Left colon (tissue), 2 donors: ENCODE data around the gene TMEM98. TPM values are rescaled to one million over a fixed set of nuclear protein-coding genes. Genes with fewer than 3 reads are reported as not detected.
"Not testable (repeated sequence)": the region's sequence is repeated elsewhere in the genome, so short reads cannot be mapped to it uniquely, and the experiment has no call there.

ENCODE experiments used
- ATAC-seq: fragments of 200-7000 bp; cut with Tn5 transposase; one replicate; pipeline ENCODE4 v1.9.1; 2020; ENCODE audit warnings: mild to moderate bottlenecking, moderate library complexity
- DNase-seq, 2 donors: peaks; one replicate each; pipeline ENCODE4 v3.0.0-alpha.2; 2020
- intact Hi-C, 2 donors: fragments of 100-400 bp; cut with DNase I in 1 of 2; cut with micrococcal nuclease in 1 of 2; formaldehyde crosslinking; loops; one replicate each; pipeline versions ENCODE4 v1.11.2 to v1.14.0; 2022; cut with DNase I, micrococcal nuclease
- total RNA-seq, 2 donors: library from RNA; stranded (reverse); fragmentation: NEBNext Ultra II Directional; extraction: Animal tissue kit (Norgen Biotek cat#: 25700); gene quantifications; one replicate each; pipeline ENCODE4 v1.2.1, GENCODE V29; 2021
- donor health status: DM: no; HTN: no; CAD: no.
- donor health status: DM: yes; HTN: yes; CAD: no.

Gene TMEM98
- total RNA-seq, 2 donors from 2014 or later: 111 to 114 TPM

DNA sequence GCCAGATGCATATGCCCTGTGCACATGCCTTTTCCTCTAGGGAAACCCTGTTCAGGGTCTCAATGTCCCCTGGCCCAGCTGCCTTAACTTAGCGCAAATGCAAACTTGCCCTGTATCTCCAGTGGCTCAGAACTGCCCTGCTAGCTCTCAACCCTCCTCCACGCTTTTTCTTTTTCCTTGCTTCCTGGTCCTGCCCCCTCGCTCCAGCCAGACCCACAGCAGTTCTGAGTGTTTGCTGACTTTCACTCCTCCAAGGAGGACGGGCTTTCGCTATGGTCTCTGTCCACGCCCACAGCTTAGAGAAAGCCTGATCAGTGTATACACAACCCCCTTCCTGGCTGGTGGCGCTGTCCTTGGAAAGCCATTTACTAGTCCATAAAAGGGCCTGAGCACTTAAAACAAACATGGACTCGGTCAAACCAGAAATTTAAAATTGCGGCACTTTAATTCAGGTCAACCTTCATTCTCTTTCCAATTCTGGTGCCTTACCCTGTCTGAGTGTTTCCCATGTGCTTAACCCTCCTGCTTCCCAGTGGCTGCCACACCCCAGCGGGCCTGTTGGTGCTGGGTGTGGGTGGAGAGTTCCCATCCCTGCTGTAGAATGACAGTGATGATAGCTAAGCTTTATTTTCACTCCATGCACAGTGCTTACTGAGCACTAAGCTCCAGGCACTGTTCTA is 15.6 kb upstream of the TMEM98 start:
- ATAC-seq: peak; percentile 86
- intact Hi-C loops: no loop called here
- DNase-seq: peak; percentile 81 to 91

DNA sequence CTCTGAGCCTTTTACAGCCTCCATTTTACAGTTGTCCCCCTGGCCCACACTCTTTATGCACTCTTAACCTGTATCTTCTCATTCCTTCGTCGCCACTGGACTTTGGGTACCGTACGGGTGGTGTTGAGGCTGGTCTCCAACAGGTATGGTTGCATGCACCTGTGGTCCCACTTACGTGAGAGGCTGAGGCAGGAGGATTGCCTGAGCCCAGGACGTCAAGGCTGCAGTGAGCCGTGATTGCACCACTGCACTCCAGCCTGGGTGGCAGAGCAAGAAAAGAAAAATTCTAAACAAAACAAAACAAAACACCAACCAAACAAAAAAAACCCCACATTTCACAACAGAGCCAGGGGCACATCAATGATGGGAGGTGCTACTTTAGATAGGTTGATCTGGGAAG is 14.4 kb upstream of the TMEM98 start:
- intact Hi-C loops: no loop called here
- DNase-seq (no peak), ATAC-seq (no peak)

DNA sequence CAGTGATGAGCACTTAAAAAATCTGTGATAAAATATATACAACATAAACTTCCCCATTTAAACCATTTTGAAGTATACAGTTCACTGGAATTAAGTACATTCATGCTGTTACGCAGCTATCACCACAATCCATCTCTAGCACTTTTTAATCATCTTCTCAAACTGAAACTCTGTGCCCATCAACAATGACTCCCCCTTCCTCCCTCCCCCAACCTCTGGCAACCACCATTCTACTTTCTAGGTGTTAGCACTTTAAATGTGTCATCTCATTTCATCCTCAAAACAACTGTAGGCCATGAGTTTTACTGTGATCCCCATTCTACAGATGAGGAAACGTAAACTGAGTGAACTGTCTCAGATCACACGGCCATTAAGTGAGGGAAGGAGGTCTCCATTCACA is 13.8 kb upstream of the TMEM98 start:
- intact Hi-C loops: no loop called here
- DNase-seq: no peak
- no peak for ATAC-seq

DNA sequence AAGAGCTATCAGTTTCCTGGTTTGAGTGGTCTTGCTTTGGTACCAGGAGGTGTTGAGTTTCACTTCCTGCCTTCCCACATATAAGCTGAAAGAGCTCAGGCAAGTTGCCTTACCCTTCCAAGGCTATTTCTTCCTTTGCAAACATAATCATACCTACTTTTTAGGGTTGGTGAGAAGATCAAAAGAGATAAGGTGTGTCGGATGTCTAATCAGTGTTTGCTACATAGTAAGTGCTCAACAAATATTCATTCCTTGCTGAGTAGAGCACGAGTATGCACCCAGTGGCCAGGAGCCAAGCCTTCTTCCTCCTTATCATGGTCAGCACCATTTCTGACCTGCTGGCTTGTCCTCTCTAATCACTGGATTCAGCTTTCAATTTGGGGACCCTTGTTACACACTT is 12.7 kb upstream of the TMEM98 start:
- DNase-seq (no peak), ATAC-seq (no peak)

DNA sequence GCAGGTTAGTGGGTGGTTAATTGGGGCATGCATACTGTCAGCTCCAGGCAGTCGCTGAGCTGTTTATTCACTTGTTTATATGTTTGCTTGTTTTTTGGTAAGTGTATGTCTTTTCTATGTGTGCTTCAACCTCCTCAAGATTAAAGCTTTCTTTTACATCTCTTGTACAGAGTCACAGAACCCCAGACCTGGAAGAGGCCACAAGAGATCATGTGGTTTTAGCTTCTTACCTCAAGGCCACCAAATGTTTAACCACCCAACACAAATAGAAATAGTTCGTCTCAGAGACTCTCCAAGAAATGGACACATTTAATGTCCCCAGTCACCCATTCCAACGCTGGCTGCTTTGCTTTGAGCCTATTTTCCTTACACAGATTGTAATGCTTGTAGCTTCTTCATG is 11.8 kb upstream of the TMEM98 start:
- ATAC-seq (no peak), DNase-seq (no peak)
- intact Hi-C loops: no loop called here

More for the DNA sequence above, 12.7 kb upstream of the TMEM98 start:
- intact Hi-C loops: no loop called here

DNA sequence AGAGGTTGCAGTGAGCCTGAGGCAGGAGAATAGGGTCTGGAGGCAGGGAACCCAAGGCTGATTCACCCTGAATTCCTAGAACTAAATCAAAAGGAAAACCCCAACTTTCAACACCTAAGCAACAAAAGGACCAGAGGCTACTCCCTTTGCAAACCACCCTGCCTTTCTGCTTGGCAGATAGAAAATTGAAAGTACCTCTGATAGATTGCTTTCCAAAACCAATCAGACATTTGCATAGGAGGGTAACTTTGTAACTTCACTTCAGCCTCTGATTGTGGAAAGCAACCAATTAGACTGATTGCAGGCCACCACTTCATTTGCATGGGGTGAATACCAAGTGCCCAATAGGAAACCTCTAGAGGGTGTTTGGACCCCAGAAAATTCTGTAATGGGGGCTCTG is 10.9 kb upstream of the TMEM98 start:
- intact Hi-C loops: no loop called here
- DNase-seq (no peak), ATAC-seq (no peak)

DNA sequence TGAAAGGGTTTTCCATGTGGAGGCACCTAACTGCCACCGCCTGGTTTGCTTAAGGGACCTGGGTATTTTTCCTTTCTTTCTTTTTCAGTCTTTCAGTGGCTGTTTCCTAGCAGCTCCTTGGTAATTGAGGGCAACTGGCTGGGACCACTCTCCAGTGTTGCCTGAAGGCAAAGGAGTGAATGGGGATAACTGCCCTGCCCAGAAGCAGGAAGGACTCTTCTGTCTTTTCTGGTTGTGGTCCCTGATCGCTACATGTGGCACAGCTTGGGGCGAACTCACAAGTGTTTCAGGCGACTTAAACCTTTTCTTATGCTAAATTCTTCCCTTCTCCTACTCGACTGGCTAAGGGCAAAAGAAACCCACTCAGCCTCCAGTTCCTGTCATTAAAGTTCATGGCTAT is 10.1 kb upstream of the TMEM98 start:
- no peak for DNase-seq
- no peak for ATAC-seq
- intact Hi-C loops: no loop called here

DNA sequence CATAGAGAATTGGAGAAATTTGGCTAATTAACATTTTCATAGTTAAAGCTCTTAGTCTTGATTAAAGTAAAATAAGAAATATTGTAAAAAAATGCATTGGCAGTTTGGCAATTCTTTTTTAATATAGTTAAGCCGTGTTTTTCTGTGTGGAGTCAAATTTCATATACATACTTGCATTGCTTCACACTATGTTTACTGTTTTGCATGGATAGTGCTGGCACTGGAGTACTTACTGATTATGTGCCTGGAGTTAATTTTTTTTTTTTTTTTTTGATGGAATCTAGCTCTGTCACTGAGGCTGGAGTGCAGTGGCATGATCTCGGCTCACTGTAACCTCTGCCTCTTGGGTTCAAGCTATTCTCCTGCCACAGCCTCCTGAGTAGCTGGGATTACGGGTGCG is 8.1 kb upstream of the TMEM98 start:
- DNase-seq, ATAC-seq, intact Hi-C loops: not testable (repeated sequence)

DNA sequence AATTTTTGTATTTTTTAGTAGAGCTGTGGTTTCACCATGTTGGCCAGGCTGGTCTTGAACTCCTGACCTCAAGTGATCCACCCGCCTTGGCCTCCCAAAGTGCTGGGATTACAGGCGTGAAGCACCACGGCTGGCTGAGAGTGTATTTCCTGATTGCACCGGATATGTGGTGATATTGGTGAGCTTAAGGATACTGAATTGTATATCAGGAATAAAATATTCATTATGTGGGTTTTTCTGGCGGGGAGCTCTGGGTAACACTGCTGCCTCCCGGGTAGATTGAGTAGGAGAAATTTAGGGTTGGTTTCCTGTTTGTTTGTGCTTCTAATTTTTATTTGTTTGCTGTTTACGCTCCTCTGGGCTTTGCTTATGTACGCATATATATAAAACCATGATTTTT is 7.7 kb upstream of the TMEM98 start:
- ATAC-seq (no peak), DNase-seq (no peak)
- intact Hi-C loops: no loop called here

DNA sequence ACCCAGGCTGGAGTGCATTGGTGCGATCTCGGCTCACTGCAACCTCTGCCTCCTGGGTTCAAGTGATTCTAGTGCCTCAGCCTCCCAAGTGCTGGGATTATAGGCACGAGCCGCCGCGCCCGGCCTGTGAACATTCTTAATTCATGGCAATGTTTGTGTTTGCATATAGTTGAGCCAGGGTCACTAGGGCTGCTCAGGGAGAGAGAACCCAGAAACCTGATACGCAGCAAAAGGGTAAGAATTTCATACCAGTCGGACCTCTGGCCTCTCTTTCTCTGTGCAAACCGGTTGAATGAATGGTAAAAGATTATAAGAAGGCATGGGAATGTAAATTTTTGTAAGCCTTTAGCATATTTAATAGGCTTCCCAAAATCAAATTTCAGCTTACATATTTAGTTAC is 6.9 kb upstream of the TMEM98 start:
- no peak for ATAC-seq
- no peak for DNase-seq
- intact Hi-C loops: no loop called here

DNA sequence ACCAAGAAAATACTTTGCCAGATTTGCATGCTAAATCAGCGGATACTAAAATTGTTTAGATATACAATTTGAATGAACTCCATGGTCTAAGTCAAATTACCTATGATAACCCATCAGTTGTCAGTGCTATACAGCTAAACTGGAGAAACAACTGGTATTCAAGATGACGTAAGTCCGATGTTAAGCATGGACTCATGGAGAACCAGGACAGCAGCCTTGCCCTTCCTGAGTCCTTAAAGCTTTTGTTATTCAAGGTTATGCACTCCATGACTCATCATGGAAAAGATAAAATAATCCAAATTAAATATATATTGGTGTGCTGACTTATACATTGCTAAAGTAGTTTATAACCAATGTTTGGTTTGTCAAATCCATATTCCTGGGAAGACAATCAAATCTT is 4.0 kb upstream of the TMEM98 start:
- intact Hi-C loops, ATAC-seq, DNase-seq: not testable (repeated sequence)

DNA sequence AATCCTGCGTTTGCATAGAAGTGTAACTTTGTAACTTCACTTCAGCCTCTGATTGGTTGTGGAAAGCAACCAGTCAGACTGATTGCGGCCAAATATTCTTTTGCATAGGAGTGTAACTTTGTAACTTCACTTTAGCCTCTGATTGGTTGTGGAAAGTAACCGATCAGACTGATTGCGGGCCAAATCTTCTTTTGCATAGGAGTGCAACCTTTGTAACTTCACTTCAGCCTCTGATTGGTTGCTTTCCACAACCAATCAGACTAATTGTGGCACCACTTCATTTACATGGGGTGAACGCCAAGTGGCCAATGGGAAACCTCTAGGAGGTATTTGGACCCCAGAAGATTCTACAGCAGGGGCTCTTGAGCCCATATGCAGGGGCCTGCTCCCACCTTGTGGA is 1.8 kb upstream of the TMEM98 start:
- DNase-seq (no peak), ATAC-seq (no peak)
- intact Hi-C loops: no loop called here

DNA sequence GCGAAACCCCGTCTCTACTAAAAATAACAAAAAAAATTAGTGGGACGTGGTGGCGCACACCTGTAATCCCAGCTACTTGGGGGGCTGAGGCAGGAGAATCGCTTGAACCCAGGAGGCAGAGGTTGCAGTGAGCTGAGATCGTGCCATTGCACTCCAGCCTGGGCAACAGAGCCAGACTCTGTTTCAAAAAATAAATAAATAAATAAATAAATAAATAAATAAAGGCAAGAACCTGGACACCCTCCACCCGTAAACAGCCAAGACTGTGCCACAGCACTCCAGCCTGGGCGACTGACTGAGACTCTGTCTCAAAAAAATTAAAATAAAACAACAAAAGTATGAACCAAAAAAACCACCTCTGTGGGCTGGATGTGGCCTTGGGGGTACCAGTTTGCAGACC is 1.2 kb upstream of the TMEM98 start:
- intact Hi-C loops, ATAC-seq, DNase-seq: not testable (repeated sequence)

DNA sequence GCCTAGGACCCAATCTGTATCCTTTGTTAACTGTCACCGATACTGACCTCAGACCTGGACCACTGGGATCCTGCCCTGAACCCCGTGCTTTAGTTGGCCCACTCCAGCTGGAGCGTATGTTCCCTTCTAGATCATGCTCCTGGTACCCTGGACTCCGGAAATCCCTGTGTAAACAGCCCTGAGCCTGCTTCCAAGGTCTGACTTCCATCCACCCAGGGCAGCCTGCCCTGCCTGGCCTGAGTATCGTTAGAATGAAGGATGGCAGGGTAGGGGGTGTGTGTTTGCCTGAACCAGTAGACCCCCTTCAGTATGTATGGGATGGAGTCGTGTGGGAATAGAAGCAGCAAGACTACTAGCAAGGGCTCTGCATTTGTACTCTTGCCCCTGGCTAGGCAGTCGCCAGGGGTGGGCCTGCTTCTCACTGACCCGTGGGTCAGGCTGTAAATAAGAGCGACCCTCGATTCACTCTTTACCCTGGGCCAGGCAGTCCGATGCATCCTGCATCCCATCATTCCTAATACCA is 691 bp upstream of the TMEM98 start:
- ATAC-seq: peak; percentile 59
- peak in 1 of 2 donors; percentile 28 for DNase-seq
- intact Hi-C loops: no loop called here

DNA sequence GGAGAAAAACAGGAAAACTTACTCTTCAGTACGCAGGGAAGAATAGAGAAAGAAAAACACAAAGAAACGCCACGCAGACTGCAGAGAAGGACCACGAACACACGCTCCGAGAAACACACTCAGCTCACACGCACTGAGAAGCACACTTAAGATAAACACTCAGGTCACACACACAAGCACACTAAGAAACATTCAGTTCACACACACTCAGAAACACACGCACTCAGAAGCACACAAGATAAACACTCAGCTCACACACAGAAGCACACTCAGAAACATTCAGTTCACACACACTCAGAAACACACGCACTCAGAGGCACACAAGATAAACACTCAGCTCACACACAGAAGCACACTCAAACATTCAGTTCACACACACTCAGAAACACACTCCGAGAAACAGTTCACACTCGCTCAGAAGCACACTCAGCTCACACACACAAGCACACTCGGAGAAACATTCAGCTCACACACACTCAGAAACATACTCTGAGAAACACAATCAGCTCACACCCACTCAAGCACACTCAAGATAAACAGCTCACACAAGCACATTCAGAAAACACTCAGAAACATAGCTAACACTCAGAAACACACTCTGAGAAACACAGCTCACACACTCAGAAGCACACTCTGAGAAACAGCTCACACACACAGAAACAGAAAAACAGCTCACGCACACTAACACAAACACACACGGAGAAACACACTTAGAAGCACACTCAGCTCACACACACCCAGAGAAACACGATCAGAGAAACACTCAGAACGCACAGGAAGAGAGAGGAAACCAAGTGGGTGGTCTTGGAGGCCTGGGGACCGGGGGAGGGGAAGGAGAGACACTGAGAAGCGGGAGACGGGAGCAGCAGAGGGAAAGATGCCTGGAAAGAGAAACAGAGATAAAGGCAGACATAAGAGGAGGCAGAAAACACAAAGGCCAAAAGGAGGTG is 908 bp downstream of the TMEM98 start:
- DNase-seq: no peak
- peak; percentile 28 for ATAC-seq
- intact Hi-C loops: no loop called here

DNA sequence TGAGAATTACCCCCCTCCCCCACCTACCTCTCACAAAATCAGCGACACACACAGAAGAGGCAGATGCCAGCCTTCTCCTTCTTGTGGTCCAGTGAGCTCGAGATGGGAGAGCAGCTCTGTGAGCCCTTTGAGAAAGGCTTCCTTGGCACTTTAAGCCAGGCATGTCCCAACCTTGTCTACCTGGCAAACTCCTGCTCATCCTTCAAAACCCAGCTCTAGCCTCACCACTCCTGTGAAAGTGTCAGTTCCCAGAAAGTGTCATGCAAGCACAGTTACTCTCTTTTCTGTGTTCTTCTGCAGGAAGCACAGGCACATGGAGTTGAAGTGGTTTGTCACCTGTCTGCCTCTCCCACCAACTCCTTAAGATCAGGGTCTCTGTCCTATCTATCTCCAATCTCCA is 1.6 kb downstream of the TMEM98 start:
- ATAC-seq (no peak), DNase-seq (no peak)
- intact Hi-C loops: no loop called here

DNA sequence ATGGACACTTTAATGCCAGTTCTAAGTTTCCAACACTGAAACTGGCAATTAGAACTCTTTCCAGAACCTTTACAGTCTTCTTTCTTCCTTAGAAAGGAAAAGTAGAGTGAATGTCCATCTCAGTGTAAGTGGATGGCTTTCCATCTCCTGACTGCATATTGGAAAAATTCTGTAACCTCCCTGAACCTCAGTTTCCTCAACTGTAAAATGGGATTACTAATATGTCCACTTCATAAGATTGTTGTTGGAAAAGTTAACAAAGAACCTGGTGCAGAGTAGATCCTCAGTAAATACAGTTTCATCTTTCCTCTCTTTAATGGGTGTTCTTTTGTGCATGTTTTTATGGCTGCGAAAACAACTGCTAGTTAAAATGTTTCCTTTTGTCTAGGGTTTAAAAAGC is 2.6 kb downstream of the TMEM98 start:
- DNase-seq (no peak), ATAC-seq (no peak)
- intact Hi-C loops: no loop called here

DNA sequence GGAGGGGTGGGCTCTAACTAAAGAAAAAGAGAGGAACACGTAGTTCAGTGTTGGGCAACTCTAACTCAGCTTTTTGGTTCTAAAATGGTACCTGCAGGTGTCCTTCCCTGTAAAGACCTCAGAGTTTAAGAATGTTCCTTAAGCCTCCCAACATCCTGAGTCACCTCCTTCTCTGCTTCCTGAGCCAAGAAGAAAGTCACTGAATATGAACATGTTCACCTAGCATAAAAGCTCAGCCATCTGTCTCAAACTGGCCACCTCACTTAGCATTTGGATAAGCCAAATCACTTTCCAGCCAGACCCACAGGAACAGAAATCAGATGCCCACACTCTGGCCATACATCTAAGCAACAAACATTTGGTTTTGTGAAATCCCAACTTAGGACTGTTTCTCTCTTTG is 3.7 kb downstream of the TMEM98 start:
- DNase-seq (no peak), ATAC-seq (no peak)
- intact Hi-C loops: no loop called here

DNA sequence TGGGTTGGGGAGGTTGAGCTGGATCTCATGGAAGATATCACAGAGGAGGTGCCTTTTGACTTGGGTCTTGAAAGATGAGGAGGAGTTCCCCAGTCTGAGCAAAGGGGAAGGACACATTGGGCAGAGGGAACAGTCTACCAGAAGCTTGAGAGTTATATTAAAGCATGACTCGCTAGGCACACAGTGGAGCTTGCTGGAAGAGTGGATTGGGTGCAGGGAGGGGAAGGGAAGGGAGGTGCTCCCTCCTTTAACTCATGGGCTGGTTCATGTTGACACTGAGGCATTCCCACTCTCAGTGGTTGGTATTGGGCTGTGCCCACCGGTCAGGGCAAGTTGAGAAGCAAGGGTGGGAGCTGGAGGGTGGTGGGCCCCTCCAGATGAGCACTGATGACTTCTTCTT is 5.9 kb downstream of the TMEM98 start:
- intact Hi-C loops: no loop called here
- DNase-seq: no peak
- ATAC-seq: no peak

DNA sequence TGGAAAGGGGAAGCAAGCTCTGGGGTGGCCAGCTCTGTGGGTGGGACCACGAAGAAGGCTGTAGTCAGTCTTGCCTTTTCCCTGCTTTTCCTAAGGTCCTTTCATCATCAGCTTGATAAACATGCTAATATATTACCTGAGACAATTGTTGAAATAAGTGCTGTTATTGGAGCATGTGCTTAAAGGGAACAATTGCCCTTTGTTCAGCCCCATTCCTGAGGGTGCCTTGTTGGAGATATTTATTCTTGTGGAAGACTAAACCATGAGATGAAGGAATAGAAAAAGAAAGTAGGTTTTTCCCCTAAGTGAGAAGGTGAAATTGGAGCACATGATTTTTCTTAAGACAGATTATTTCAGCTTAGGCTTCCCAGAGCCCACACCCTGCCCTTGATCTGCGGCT is 7.8 kb downstream of the TMEM98 start:
- intact Hi-C loops: no loop called here
- no peak for DNase-seq
- no peak for ATAC-seq
